Germinal center (tissue), 1 donor: ENCODE measurements around the gene KLF15.

Experiments used
- DNase-seq: peaks from one replicate; pipeline ENCODE4 v3.0.0; 2012; ENCODE audit warnings: mixed read lengths, low spot score

Gene KLF15

DNA sequence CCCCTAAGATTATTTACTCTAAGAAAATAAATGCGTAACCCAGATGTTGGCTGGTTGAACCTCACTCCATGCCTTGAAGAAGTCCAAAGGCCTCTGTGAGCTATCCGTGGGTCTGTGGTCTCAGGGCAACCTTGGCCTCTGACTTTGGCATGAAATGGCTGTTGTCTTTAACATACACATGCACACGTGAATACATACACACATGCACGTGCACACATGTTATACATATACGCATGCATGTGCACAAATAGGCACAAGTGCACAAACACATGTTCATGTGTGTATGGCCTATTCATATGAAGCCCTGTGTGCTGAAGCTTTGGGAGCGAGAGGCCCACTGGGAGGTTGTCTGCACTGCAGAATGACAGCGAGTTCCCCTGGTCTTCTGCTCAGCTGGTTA, 50.8 kb downstream of the KLF15 start:
- no peak for DNase-seq

DNA sequence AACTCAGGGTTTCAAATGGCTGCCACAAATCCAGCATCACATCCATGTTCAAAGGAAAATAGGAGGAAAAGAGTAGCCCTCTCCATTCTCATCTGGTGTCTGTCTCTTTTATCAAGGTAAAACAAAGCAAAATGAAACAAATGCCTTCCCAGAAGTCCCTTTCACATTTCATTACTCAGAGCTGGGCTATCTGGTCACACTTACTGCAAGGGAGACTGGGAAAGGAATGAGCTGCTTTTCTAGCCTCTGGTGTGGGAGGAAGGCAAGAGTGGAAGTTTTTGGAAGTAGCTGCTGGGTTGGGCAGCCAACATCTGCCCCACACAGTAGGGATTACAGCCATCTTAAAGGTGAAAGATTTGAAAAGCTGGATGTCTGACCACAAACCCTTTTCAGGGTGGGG, 51.8 kb downstream of the KLF15 start:
- no peak for DNase-seq

DNA sequence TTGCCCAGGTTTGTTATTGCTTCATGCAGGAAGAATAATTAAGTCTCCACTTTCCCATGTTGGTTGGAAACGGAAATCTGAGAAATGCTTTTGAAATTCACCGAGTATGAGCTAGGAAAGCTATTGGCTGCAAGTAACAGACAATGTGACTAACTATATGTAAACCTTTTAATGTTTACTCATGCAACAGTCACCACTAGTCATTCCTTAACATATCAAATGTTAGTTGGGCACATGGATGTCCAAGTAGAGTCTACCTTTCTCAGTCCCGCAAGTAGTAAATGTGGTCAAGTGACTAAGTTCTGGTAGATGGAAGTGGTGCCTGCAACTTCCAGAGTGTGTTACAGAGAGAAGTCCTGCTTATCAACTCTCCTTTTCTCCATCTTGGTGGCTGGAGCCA, 52.5 kb downstream of the KLF15 start:
- no peak for DNase-seq

DNA sequence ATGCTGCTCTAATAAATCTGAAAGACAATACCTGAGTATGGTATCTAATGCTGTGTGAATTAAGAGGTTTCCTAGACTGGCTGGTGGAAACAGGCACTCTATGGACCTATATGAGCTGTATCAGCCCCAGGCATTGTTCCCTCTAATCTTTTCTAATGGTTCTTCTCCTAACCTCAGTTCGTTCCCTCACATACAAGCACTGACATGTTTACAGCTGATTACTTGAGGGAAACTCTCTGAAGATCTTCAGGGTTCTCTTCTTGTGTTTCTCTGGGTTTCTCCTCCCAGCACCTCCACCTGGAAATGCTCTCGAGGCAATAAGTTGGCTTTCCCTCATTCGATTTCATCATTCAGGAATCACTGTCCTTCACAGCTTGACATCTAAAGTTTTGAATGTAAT, 52.9 kb downstream of the KLF15 start:
- no peak for DNase-seq

DNA sequence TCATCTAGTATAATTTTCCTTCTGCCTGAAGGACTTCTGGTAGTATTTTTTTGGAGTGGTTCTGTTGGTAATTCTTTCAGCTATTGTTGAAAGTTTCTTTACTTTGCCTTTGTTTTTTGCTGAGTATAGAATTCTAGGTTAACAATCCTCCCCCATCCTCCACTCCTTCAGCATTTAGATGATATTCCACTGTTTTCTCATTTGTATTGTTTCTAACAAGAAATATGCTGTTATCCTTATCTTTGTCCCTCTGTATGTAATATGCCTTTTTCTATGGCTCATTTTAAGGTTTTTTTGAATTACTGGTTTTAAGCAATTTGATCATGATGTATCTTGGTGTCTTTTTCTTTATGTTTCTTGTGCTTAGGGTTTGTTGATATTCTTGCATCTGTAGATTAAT, 53.9 kb downstream of the KLF15 start:
- DNase-seq = no peak

DNA sequence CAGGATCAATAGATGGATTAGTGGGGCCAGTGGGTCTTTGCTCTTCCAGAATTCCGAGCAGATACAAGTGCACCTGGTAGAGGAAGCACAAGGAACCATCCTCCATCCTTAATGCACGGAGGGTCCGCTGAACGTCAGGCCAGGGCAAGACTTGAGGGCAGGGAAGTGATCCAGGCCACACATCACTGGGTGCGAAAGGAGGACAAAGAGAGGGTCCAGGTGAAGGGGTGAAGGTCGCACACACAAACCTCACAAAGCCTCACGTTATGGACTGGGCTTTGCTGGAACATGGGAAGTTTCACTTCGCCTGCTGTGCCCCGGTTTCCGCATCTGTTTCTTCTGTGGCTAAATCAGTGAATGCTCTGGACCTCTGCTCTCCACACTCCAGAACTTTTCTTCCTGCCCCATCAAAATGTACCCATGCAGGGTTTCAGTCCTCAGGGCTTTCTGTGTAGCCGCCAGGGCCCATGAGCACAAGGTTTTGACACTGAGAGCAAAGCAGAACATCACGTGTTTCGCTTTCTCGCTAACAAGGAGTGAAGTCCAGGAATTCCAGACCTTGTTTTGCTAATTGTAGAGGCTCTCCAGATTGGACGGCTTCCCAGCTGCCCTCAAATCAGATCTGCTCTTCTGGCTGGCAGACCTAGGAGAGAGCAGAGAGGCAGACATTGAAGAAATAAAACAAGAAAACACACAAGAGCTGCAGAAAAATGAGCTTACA, 56.3 kb downstream of the KLF15 start:
- DNase-seq = no peak

DNA sequence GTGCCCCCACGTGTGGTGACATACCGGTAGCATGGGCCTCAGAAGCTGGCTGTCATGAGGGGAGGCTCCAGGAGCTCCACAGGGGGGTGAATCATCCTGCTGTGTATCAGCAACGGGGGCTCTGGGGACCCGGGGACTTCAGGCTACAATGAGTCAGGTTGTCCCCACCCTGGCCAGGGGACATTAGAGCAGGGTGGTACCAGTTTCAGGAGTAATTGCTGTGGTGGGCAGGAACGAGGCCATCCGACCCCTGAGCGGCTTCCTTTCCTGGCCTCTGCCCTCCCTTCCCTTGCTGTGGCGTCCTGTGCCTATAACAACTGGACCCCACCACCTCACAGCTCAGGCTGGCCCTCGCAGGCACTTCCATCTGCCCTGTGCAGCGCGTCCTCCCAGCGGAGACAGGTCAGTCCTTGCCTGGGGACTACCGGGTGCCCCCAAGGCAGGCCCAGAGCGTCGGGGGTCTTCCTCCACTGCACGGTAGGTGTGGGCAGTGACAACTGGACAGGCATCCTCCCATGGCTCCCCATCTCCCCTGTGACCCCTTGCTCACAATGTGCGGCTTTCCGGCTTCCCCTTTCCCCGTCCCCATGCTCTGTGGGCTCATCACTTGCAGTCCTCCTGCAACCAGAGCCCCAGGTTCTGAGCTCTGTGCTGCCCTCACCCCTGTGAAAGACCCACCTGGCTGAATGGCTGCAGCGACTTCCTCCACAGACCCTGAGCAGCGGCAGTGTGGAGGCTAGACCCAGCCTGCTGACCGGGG, 57.0 kb downstream of the KLF15 start:
- DNase-seq = no peak

DNA sequence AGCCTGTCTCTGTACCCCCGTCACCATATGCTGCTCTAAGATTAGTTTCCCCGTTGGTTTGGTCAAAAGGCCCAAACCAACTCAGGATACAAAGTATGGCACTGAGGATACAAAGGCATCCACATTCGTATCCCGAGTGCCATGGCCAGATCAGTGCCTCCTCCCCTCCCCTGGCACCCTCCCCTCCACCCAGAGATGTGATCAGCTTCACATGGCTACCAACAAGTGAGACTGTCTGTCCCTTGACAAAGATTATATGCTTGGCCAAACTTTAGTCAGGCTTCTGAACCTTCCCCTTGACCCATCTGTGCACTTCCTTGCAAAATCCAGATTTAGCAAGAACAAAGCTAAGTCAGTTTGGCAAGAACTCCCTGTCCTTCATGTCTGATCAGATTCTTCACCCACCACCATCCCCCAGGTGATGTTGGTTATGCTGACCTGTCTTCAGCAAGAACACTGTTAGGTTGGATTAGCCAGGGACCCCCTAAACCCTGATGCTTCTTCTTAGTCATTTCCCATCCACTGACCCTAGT, 61.7 kb downstream of the KLF15 start:
- DNase-seq = no peak

DNA sequence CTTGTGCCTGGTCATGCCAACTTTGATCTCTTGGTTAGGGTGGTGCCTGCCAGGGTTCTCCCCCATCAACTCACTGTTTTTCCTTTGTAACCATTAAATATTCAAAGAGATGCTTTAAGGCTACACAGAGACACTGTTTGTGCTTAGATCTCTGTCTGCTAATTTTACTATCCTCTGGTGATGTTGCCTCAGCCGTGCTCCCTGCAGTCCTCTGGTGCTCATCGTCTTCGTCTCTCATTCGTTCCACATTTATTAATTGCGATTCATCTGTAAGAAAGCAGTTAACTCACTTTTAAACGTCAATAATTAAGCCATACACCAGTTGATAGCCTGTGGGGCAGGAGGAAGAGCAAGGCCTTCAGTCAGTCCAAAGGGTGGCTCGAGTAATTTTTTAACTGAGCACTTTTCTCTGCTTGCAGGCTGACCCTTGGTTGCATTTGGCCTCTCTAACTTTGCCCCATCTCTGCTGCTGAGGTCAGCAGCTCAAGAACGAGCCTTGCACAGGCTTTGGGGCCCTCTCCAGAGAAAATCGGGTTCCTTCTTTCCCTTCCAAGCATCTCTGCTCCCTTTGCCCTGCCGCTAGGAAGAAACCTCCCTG, 62.9 kb downstream of the KLF15 start:
- no peak for DNase-seq

DNA sequence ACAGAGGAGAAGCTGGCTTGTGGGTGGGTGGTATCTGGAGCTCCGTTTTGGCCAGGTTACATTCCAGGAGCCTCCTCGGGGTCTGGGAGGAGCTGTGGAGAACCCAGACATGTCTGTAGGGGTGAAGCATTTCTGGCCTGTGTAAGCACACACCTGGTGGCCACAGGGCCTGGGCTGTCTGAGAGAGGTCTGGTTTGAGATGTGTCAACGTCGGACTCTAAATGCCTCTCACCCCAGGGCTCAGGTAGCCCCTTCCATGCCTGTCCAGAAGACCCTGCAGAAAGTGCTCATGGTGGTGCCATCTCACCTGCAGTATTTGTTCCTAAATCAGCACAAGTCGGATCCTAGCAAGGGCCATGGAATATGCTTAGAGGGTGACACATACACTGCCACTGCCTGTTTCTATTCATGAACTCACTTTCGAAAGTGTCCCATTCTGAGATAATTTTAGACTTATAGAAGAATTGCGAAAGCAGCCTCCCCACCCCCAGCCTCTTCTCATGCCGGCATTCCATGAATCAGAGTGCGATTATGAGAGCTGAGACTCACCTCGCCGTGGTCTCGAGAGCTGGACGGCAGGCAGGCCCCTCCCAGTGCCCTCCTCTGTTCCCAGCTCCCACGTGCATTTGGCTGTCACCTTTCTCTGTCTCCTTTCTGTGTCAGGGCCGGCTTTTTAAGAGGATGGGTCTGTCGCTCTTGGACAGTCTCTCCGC, 63.7 kb downstream of the KLF15 start:
- DNase-seq = no peak
